Measurements from ENCODE around the gene UROC1. TPM values are rescaled to one million over a fixed set of nuclear protein-coding genes. Genes with fewer than 3 reads are reported as not detected.

Gene UROC1
- total RNA-seq, 1 experiment from 2014 or later = not detected

DNA sequence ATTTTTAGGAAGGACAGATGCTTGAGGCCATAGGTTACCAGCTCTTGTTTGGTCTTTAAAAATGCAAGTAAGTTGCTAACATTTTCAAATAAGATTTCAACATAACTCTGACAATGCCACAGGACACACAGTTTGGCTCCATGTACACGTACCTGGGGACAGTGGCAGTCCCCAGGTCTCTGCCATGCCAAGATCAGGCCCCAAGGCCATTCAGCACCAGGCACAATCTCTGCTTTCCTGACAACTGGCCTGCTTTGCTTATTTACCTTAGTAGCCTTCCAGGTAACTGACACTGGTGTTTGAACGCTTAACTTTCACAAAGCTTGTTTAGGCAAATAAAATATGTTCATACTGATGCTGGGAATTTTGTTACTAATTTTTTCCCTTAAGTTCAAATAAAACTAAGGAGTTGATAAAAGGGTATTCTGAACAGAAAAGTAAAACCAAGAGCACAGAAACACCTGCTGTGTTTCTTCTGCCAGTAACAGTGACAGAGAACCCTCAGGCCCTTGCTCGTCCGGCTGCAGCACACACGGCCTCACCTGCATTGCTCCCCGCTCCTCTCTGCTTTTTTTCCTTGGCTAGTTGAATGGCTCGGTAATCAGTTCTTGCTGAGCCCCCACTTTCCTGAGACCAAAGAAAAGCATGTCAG, 58.3 kb downstream of the UROC1 start:
- WGBS (ENCODE audit: extremely low coverage, insufficient read length, low lambda C conversion rate) = no CpG with 5 or more reads among the region's 7 CpGs
- Mint-ChIP-seq H3K9me3 (no peaks in the 10 kb centered on the region), H3K4me3 (no peak overlapping the region), H3K27ac (no peak overlapping the region), H3K4me1 (no peaks in the 10 kb centered on the region), H3K27me3 (ENCODE audit: low read depth) (no peaks in the 10 kb centered on the region), H3K36me3 (ENCODE audit: insufficient read depth in 1 of 3, low read depth in 3 of 3) (peaks cover 22 to 83% (median 67%) of the 10 kb centered on the region in 3 experiments; a peak in 6 of 7 replicates)
- TF ChIP-seq, protein P1, sequence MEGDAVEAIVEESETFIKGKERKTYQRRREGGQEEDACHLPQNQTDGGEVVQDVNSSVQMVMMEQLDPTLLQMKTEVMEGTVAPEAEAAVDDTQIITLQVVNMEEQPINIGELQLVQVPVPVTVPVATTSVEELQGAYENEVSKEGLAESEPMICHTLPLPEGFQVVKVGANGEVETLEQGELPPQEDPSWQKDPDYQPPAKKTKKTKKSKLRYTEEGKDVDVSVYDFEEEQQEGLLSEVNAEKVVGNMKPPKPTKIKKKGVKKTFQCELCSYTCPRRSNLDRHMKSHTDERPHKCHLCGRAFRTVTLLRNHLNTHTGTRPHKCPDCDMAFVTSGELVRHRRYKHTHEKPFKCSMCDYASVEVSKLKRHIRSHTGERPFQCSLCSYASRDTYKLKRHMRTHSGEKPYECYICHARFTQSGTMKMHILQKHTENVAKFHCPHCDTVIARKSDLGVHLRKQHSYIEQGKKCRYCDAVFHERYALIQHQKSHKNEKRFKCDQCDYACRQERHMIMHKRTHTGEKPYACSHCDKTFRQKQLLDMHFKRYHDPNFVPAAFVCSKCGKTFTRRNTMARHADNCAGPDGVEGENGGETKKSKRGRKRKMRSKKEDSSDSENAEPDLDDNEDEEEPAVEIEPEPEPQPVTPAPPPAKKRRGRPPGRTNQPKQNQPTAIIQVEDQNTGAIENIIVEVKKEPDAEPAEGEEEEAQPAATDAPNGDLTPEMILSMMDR (conservative IDR thresholded peaks at IDR 0.05) = no peak
- H3K4me1 ChIP-seq (ENCODE audit: insufficient read depth, low read length) = no peaks in the 10 kb centered on the region
- no peaks in the 10 kb centered on the region for H3K23me2 ChIP-seq (ENCODE audit: insufficient read length, low read depth, low read length, poor library complexity, severe bottlenecking)
- no peak overlapping the region for H3K4me2 ChIP-seq (ENCODE audit: insufficient read depth, insufficient read length, low read length)
- H4K91ac ChIP-seq (ENCODE audit: insufficient read length, low read depth, low read length) = no peak overlapping the region
- no peak overlapping the region for H2BK20ac ChIP-seq (ENCODE audit: low read depth, low read length, poor library complexity, severe bottlenecking)
- no peaks in the 10 kb centered on the region for H3K27me3 ChIP-seq (ENCODE audit: insufficient read depth, low read length)
- no peak overlapping the region for H2BK15ac ChIP-seq (ENCODE audit: low read depth, low read length)
- H3K56ac ChIP-seq (ENCODE audit: insufficient read length, low read depth, low read length) = no peak overlapping the region
- no peak overlapping the region for H3K18ac ChIP-seq (ENCODE audit: insufficient read length, low read depth, low read length)
- H2AK5ac ChIP-seq (ENCODE audit: insufficient read length, low read length) = no peak overlapping the region
- H3K79me1 ChIP-seq (ENCODE audit: insufficient read depth, low read depth, low read length, poor library complexity, severe bottlenecking) = no peaks in the 10 kb centered on the region
- no peak overlapping the region for H2BK12ac ChIP-seq (ENCODE audit: insufficient read length, low read depth, low read length)
- H2BK120ac ChIP-seq (ENCODE audit: low read depth, low read length, poor library complexity, severe bottlenecking) = no peak overlapping the region
- H3T11ph ChIP-seq (ENCODE audit: low read length) = no peak overlapping the region
- DNase-seq = no peak
- no peak overlapping the region for H3K4ac ChIP-seq (ENCODE audit: low read depth, low read length)
- no peak overlapping the region for H3K27ac ChIP-seq (ENCODE audit: insufficient read length, low read depth, low read length)
- no peak overlapping the region for H4K8ac ChIP-seq (replicated peaks; ENCODE audit: insufficient read length, low read depth, low read length)
- H3K23ac ChIP-seq (ENCODE audit: insufficient read length, low read depth, low read length) = no peak overlapping the region
- no peaks in the 10 kb centered on the region for H3K79me2 ChIP-seq (ENCODE audit: insufficient read depth, low read length)
- H3K14ac ChIP-seq (ENCODE audit: insufficient read depth, low read length) = no peak overlapping the region; the same call in 1 of the 2 replicates
- no peak overlapping the region for H2BK5ac ChIP-seq (ENCODE audit: insufficient read length, low read length)
- H3K9me3 ChIP-seq (ENCODE audit: control insufficient read depth, low read depth, low read length) = no peaks in the 10 kb centered on the region
- H2AFZ ChIP-seq (ENCODE audit: low read length) = no peak overlapping the region
- no peak overlapping the region for H3K9ac ChIP-seq (ENCODE audit: extremely low read depth, insufficient read length, low read length)
- no peak overlapping the region for H4K5ac ChIP-seq (ENCODE audit: insufficient read length, low read depth, low read length)
- H4K20me1 ChIP-seq (ENCODE audit: control insufficient read depth, insufficient read depth, insufficient read length) = no peaks in the 10 kb centered on the region
